Measurements from ENCODE around the gene PLCD4.

Gene PLCD4

GRCh38 chr2:218607436-218608115 lies at the start of gene PLCD4:
Gene PLCD4, plus strand, starts transcription at chr2:218607899. Its CDS starts 7,841 bp downstream, at chr2:218615740.
- DNase-seq: peak; percentile 16

DNA sequence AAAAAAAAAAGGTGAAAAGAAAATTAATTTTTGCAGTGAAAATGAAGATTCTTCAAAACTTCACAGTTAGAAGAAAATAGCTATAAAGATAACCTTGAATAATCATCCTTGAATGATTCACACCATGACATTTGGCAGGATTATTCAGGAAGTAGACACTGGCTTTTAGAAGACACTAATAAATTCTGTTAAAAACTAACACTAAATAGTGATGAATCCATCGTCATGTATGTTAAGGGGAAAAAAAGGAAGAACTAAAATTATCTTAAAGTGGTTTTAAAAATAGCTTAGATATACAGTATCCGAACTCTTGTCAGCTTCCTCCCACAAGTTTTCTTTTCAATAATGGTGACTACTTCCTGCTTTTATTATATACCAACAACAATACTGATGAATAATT lies 49.8 kb upstream of the PLCD4 start:
- no peak for DNase-seq

GRCh38 chr2:218558986-218559385 lies 48.7 kb upstream of the PLCD4 start:
- DNase-seq: no peak

GRCh38 chr2:218564056-218564455 lies 43.6 kb upstream of the PLCD4 start:
- no peak for DNase-seq

- DNase-seq: no peak
These were observed 41.4 kb upstream of the PLCD4 start for GRCh38 chr2:218566296-218566695.

GRCh38 chr2:218567797-218568189 lies 39.9 kb upstream of the PLCD4 start:
- peak; percentile 44 for DNase-seq

DNA sequence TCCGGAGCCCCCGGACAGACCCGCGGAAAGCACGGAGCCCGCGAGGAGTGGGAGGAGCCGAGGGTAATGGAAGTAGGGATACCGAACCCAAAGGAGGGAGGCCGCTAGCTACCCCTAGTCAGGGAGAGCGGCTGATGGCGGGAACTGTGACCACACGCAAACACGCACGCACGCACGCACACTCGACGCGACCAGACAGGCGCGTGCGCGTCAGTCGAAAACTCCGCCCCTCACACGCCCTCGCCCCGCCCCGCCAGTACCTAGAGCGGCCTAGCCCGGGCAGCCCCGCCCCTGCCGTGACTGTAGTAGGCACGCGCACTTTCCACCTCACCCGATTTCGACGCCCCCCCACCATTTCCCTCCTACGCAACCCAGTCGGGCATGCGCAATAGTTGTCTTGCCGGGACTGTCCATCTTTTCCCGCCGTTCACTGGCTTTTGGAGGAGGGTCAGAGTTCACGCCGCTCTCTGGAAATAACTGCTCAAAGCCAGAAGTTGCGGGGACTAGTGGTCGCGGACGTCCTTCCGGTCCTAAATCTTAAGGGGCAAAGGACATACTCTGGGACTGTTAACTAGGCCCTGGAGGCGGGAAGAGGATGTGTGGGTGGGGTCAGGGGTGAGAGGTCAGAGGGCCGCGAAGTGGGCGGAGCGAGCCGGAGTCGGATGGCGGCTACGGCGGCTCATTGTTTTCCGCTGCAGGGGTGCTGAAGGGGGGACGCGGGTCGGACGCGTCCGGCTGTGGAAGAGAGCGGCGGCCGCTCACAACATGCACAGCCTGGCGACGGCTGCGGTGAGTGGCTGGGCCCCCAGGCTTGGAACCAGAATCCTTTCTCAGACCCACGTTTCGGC lies 39.3 kb upstream of the PLCD4 start, which contains the start of the genes CNOT9 and USP37:
TSS of gene CNOT9 (plus strand) at position 650 of the 848 bp plus-strand sequence. CDS start at position 766, 116 bp downstream.
TSS of gene USP37 (minus strand) at position 162 of the 848 bp plus-strand sequence. CDS start 9,698 bp downstream, outside the sequence.
- DNase-seq: peak; percentile 97

- no peak for DNase-seq
These were observed 38.7 kb upstream of the PLCD4 start for GRCh38 chr2:218569038-218569431.

DNA sequence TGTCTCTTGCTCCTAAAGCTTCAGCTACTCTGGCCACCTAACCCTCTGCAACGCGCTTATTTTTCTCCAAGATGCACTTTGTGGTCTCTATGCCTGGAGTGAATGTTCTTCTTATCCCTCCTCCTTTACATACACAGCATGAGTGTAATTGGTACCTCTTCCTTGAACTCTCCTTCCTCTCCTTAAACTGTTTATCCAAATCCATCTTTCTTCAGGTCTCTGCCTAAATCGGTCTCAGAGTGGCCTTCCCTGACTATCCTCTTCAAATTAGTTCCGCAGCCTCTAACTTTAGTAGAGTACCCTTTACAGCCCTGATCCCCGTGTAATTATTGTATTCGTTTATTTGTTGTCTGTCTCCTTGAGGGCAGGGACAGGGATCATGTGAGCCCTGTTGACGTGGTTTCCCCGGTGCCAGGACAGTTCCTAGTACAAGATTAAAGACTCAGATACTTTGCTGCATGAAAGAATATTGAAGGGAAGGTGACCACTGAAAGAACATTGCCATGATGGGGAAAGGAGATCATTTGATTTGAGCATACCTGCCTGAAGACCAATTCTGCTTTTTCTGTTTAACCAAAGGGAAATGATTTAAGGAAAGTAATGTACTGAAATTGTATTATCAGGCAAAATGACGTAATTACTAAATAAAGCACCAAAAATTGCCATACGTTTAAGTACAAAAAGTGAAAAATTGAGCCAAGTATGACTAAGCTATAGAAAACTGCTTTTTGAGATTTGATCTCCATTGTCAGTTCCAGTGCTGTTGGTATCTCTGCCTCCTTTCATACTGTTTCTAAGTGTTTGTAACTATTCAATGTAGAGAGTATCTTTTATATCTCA lies 37.8 kb upstream of the PLCD4 start:
- DNase-seq: no peak

GRCh38 chr2:218570850-218571249 lies 36.8 kb upstream of the PLCD4 start:
- no peak for DNase-seq

DNA sequence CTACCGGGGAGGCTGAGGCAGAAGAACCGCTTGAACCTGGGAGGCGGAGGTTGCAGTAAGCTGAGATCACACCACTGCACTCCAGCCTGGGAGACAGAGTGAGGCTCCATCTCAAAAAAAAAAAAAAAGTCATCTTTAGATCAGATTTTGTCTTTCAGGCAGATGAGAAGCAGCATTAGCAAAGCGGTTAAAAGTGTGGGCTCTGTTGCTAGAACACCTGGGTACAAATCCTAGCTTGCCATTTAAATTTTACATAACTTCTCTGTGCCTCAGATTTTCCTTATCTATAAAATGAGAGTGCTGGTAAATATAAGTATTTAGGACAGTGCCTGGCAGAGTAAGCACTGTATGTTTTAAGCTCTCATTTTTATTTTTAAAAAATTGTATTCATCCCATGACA lies 30.8 kb upstream of the PLCD4 start:
- no peak for DNase-seq

DNA sequence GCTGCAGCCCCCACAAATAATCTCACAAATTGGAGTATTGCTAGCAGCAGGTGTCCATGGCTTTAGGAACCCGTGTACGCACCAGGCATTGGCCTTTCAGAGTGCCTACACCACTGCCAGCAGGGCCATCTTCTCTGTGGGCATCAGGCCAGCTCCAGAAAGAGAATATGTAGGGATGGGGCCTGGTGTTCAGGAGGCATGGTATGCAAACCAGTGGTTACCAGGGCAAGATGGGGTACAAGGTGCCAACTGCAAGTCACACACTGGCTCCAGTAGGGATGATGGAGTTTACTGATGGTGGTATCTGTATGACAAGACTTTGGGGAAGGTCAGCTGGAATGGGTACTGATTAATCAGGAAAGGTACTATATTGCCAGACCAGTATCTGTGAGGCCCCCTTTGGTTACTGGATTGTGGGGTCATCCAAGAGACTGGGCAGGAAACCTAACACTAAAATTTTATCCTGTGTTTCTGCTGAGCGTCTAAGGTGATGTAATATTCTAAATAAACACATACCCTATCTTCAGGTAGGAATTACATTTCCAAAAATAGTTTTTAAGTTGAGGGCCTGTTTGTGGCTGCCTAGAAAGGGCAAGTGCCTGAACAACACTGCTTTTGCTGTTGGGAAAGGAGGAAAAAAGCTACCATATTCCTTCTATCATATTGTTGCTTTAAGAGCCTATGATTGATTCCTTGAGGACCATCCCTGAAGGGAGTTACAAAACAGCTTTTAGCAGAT lies 30.0 kb upstream of the PLCD4 start:
- no peak for DNase-seq

GRCh38 chr2:218578272-218578877 lies 29.3 kb upstream of the PLCD4 start:
- DNase-seq: no peak

DNA sequence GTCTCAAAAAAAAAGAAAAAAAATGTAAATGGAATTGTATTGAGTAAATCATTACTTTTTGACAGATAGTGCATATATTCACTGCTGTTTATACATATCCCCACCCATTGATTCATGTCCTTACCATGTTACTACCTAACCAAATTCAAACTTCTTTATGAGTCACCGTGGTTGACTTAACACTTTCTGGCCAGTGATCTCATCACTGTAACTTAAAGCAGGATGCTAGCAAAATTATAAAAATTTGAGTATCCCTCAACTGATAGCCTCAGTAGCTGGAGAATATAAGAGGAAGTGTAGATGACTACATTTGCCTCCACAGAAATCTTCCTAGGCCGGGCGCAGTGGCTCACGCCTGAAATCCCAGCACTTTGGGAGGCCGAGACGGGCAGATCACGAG lies 25.6 kb upstream of the PLCD4 start:
- DNase-seq: no peak

GRCh38 chr2:218583983-218584850 lies 23.5 kb upstream of the PLCD4 start:
- no peak for DNase-seq

GRCh38 chr2:218585541-218585940 lies 22.2 kb upstream of the PLCD4 start:
- DNase-seq: no peak

- DNase-seq: peak; percentile 82
These were observed 2.3 kb upstream of the PLCD4 start for GRCh38 chr2:218605432-218605831.

DNA sequence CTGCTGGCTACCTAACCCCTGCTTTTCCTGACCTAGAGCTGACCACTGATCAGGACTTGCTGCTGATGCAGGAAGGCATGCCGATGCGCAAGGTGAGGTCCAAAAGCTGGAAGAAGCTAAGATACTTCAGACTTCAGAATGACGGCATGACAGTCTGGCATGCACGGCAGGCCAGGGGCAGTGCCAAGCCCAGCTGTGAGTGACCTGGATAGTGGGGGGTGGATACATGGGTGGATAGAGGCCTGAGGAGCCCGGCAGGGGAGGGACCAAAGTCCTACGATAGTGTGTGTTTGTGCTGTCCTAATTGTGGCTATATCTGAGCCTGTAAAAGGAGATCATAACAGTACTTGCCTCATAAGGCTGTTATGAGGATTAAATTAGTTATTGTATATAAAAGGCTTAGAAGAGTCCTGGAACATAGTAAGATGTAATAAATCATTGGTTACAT lies 8.2 kb downstream of the PLCD4 start:
- no peak for DNase-seq

- DNase-seq: no peak
These were observed 10.6 kb downstream of the PLCD4 start for GRCh38 chr2:218618102-218618860.

- DNase-seq: no peak
These were observed 13.3 kb downstream of the PLCD4 start for GRCh38 chr2:218621007-218621406.
